Lower lobe of right lung (tissue), 2 donors: Measurements from ENCODE around the gene ADAM8. TPM values are rescaled to one million over a fixed set of nuclear protein-coding genes. Genes with fewer than 3 reads are reported as not detected.

Source experiments
- ATAC-seq, 2 donors: fragments of 200-7000 bp; cut with Tn5 transposase; one replicate each; pipeline ENCODE4 v1.9.1; 2020 to 2022; ENCODE audit warnings: mild to moderate bottlenecking in 2 of 2, moderate library complexity in 2 of 2
- DNase-seq: peaks from one replicate; pipeline ENCODE4 v3.0.0-alpha.2; 2020
- H3K27ac ChIP-seq: fragments of 200-600 bp; one replicate; pipeline ENCODE4 v1.8.0; 2022
- H3K27me3 ChIP-seq: fragments of 200-600 bp; one replicate; pipeline ENCODE4 v1.8.0; 2022; ENCODE audit warnings: low read depth
- H3K36me3 ChIP-seq: fragments of 200-600 bp; one replicate; pipeline ENCODE4 v1.8.0; 2022; ENCODE audit warnings: mild to moderate bottlenecking
- H3K4me1 ChIP-seq: fragments of 200-600 bp; one replicate; pipeline ENCODE4 v1.8.0; 2022
- H3K4me3 ChIP-seq: fragments of 200-600 bp; one replicate; pipeline ENCODE4 v1.8.0; 2022; ENCODE audit warnings: mild to moderate bottlenecking
- H3K9me3 ChIP-seq: fragments of 200-600 bp; one replicate; pipeline ENCODE4 v1.8.0; 2022
- intact Hi-C: fragments of 100-400 bp; cut with DNase I; formaldehyde crosslinking; loops from one replicate; pipeline ENCODE4 v1.11.0; 2022
- total RNA-seq: library from RNA; stranded (reverse); fragmentation: NEBNext Ultra II Directional; extraction: Animal tissue kit (Norgen Biotek cat#: 25700); gene quantifications from one replicate; pipeline ENCODE4 v1.2.1, GENCODE V29; 2021
- TF ChIP-seq, protein P1 (sequence below): fragments of 200-600 bp; IDR thresholded peaks from one replicate; pipeline ENCODE4 v1.8.0; 2022; ENCODE audit warnings: antibody characterized with exemption, mild to moderate bottlenecking
- donor health status: DM: no; HTN: yes; CAD: no; lungs with severe emphysema.

The ADAM8 gene
- total RNA-seq, 1 donor from 2014 or later: 18.7 TPM

DNA sequence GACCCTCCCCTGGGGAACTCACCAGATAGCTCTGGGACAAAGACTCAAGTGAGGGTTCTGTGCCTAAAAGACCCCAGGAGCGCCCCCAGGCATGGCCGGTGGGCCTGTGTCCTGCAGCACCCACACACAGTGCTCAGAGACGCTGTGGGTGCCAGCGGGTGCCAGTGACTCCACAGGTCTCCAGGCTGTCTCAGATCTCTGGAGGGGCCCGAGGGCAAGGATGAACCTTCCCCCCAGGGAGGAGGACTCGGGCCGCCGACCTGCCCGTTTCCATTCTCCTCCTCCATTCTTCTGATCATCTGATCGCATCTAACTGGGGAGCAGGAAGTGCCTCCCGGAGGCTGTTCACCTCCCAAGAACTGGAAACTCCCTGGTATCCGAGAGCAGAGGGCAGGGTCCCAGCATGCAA lies 980 bp downstream of the ADAM8 start:
- Histone ChIP-seq H3K27ac (peak overlapping the region; percentile 81), H3K9me3 (no peaks in the 10 kb centered on the region), H3K36me3 (peaks cover 27% of the 10 kb centered on the region), H3K27me3 (peaks cover 18% of the 10 kb centered on the region), H3K4me1 (peaks cover 46% of the 10 kb centered on the region), H3K4me3 (peak overlapping the region; percentile 50)
- DNase-seq (no peak), ATAC-seq (peak; percentile 3 to 5)
- TF ChIP-seq, protein P1, sequence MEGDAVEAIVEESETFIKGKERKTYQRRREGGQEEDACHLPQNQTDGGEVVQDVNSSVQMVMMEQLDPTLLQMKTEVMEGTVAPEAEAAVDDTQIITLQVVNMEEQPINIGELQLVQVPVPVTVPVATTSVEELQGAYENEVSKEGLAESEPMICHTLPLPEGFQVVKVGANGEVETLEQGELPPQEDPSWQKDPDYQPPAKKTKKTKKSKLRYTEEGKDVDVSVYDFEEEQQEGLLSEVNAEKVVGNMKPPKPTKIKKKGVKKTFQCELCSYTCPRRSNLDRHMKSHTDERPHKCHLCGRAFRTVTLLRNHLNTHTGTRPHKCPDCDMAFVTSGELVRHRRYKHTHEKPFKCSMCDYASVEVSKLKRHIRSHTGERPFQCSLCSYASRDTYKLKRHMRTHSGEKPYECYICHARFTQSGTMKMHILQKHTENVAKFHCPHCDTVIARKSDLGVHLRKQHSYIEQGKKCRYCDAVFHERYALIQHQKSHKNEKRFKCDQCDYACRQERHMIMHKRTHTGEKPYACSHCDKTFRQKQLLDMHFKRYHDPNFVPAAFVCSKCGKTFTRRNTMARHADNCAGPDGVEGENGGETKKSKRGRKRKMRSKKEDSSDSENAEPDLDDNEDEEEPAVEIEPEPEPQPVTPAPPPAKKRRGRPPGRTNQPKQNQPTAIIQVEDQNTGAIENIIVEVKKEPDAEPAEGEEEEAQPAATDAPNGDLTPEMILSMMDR: no peak
- intact Hi-C loops: no loop called here

DNA sequence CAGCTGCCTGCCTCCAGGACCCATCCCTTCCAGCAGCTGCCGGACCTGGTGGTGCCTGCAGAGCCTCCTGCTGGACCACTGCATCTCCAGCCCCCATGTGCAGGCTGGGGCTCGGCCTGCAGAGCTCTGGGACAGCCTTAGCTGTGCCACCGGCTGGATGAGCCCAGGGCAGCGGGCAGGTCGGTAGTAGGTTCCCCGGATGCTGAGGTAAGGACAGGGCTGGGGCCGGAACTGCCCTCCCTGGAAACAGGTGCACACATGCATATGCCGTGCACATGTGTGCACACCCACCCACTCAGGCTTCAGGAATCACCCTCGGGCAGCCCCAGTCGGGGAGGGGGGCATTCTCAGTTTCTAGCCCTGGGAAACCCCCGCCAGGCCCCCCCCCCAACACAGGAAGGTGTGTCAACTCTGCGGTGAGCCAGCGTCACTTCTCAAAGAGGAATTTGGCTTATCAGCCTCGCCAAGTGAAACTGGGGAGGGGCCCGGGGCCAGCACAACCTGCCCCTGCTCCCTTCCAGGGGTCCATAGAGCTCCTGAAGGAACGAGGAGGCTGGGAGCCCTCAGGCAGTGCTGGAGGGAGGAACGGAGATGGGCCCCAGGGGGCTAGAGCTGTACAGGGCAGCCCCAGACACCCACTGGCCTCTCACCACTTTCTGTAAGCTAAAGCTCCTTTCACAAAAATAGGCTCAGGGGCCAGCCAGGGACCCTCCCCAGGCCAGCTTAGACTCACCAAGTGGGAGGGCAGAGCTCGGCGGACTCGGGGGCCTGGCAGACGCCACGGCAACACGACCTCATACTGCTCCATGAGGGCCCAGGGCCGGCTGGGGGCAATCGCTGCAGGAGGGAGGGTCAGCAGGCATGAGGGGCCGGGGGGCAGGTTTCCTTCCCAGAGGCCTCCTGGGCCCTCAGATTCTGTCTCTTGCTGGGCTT lies 1.7 kb downstream of the ADAM8 start:
- H3K27ac ChIP-seq: peak overlapping the region; percentile 81
- peak; percentile 67 for DNase-seq

DNA sequence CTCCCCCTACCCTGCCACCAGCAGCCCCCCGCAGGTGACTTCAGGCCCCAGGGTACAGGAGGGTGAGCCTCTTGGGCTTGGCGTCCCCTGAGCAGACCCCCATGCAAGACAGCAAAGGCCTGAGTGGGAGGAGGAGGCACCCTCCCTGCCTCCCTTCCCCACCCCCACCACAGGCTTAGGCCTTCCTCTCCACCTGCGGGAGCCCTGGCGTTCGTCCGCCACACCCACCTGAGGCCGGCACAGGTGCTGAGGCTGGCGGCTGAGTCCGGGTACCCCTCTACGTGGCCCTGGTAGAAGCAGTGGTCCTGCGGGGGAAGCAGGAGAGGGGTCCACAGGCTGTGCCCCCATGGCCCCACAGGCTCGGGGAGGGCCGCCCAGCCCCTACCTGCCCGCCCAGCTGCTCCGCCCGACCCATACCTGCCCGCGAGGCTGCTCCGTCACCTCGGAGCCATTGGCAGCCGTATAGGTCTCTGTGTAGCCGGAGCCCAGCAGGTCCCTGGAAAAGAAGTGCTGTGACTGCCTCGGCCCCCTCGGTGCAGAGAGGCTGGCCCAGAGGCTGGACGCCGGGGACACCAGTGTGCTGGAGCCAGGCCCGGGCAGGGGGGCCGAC lies 3.0 kb downstream of the ADAM8 start:
- Histone ChIP-seq H3K27ac (no peak overlapping the region), H3K4me3 (no peak overlapping the region), H3K9me3 (no peaks in the 10 kb centered on the region), H3K27me3 (peaks cover 18% of the 10 kb centered on the region), H3K4me1 (peaks cover 41% of the 10 kb centered on the region), H3K36me3 (peaks cover 29% of the 10 kb centered on the region)
- intact Hi-C loops: no loop called here
- TF ChIP-seq, protein P1: no peak
- DNase-seq (no peak), ATAC-seq (no peak)

More for the DNA sequence above, 1.7 kb downstream of the ADAM8 start:
- Histone ChIP-seq H3K4me3 (peak overlapping the region; percentile 50), H3K36me3 (peaks cover 28% of the 10 kb centered on the region), H3K27me3 (peaks cover 18% of the 10 kb centered on the region), H3K4me1 (peaks cover 46% of the 10 kb centered on the region), H3K9me3 (no peaks in the 10 kb centered on the region)
- ATAC-seq: peak; percentile 9 to 30
- intact Hi-C loops: no loop called here
- TF ChIP-seq, protein P1: no peak

DNA sequence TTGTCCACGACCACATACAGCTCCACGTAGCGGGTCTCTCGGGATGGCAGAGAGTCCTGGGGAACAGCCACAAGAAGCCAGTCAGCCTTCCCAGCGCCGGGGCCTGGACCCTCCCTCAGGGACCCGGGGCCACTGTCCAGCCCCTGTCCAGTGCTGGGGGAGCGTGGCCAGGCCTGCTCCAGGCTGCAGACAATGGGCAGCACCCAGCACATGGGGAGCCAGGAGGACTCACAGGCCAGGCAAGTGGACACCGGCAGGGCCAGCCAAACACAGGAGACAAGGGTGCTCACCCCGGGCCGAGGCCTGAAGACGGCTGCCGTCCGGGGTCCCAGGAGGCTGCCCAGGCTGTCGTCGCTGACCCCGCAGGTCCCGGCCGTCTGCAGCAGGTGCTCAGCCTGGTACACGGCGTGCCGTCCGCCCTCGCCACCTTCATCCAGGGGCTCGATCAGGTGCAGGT lies 3.7 kb downstream of the ADAM8 start:
- TF ChIP-seq, protein P1: no peak
- H3K27me3 ChIP-seq: peaks cover 18% of the 10 kb centered on the region
- peaks cover 29% of the 10 kb centered on the region for H3K36me3 ChIP-seq
- no peaks in the 10 kb centered on the region for H3K9me3 ChIP-seq
- H3K4me1 ChIP-seq: peaks cover 35% of the 10 kb centered on the region
- no peak overlapping the region for H3K27ac ChIP-seq
- H3K4me3 ChIP-seq: no peak overlapping the region
- no peak for DNase-seq
- intact Hi-C loops: no loop called here
- ATAC-seq: no peak

DNA sequence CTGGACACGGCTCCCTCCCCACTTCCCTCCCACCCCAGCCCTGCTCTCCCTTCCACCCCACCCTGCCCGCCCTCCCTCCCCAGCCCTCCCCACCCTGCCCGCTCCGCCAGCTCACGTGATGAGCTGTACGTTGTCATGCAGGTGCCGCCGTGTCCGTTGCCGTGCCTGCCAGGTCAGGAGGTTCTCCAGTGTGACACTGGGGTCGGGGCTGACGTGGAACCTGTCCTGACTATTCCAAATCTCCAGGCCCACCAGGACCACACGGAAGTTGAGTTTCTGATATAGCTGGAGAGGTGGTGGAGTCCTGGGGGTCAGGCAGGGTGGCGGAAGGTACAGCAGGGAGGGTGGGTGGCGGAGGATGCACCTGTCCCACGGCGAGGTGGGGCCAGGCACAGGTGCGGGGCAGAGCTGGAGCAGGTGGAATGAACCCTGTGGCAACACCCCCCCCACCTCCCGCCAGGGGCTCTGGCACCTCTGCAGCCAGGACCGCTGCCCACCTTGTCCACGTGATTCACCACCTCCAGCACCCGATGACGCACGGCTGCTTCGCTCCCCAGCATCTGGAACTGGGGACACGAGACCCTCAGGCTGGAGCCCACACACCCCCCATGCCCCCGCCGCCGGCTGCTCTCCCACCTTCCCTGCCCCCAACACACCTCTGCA lies 4.2 kb downstream of the ADAM8 start:
- Histone ChIP-seq H3K27me3 (peaks cover 18% of the 10 kb centered on the region), H3K36me3 (peaks cover 29% of the 10 kb centered on the region), H3K4me3 (no peak overlapping the region), H3K4me1 (peaks cover 29% of the 10 kb centered on the region), H3K27ac (no peak overlapping the region), H3K9me3 (no peaks in the 10 kb centered on the region)
- TF ChIP-seq, protein P1: no peak
- intact Hi-C loops: no loop called here
- no peak for ATAC-seq
- no peak for DNase-seq
